ENCODE measurements around the gene MEIS3.
"Not testable (repeated sequence)": the region's sequence is repeated elsewhere in the genome, so short reads cannot be mapped to it uniquely, and the experiment has no call there.

MEIS3 gene

GRCh38 chr19:47389150-47389556 lies 30.2 kb downstream of the MEIS3 start:
- no peak for TF ChIP-seq CTCF (conservative IDR thresholded peaks at IDR 0.05; ENCODE audit: control insufficient read depth, insufficient read depth, low read depth, low read length)
- no peak for DNase-seq (ENCODE audit: low read depth)
- H3K4me3 ChIP-seq (ENCODE audit: control insufficient read depth, low read depth, low read length), result no peak overlapping the region

DNA sequence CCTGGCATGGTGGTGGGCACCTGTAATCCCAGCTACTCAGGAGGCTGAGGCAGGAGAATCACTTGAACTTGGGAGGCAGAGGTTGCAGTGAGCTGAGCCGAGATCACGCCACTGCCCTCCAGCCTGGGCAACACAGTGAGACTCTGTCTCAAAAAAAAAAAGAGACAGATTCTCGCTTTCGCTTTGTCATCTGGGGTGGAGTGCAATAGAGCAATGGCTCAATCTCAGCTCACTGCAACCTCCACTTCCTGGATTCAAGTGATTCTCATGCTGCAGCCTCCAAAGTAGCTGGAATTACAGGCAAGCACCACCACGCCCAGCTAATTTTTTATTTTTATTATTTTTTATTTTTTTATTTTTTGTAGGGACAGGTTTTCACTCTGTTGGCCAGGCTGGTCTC lies 30.6 kb downstream of the MEIS3 start:
- DNase-seq (ENCODE audit: low read depth); H3K4me3 ChIP-seq (ENCODE audit: control insufficient read depth, low read depth, low read length): not testable (repeated sequence)

GRCh38 chr19:47387623-47388022 lies 31.7 kb downstream of the MEIS3 start:
- DNase-seq (ENCODE audit: low read depth); H3K4me3 ChIP-seq (ENCODE audit: control insufficient read depth, low read depth, low read length): not testable (repeated sequence)

- DNase-seq (ENCODE audit: low read depth); H3K4me3 ChIP-seq (ENCODE audit: control insufficient read depth, low read depth, low read length): not testable (repeated sequence)
Observed at GRCh38 chr19:47386582-47386981, 32.7 kb downstream of the MEIS3 start.

DNA sequence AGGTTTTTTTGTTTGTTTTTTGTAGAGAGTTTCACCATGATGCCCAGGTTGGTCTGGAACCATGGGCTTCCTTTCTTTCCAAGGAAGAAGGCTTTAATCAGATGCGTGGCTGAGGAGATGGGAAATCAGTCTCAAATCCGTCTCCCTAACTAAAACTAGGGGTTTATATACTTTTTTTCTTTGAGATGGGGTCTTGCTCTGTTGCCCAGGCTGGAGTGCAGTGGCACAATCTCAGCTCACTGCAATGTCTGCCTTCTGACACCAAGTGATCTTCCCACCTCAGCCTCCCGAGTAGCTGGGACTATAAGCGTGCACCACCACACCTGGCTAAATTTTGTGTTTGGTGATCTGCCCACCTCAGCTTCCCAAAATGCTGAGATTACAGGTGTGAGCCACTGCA lies 34.8 kb downstream of the MEIS3 start:
- H3K4me3 ChIP-seq (ENCODE audit: control insufficient read depth, low read depth, low read length); DNase-seq (ENCODE audit: low read depth): not testable (repeated sequence)

DNA sequence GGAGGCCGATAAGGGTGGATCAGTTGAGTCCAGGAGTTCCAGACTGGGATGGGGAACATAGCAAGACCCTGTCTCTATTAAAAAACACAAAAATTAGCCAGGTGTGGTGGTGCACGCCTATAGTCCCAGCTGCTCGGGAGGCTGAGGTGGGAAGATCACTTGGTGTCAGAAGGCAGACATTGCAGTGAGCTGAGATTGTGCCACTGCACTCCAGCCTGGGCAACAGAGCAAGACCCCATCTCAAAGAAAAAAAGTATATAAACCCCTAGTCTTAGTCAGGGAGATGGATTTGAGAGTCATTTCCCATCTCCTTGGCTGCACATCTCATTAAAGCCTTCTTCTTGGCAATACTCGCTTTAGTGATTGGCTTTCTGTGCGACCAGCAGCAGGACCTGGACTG lies 35.4 kb downstream of the MEIS3 start:
- H3K4me3 ChIP-seq (ENCODE audit: control insufficient read depth, low read depth, low read length); DNase-seq (ENCODE audit: low read depth): not testable (repeated sequence)

DNA sequence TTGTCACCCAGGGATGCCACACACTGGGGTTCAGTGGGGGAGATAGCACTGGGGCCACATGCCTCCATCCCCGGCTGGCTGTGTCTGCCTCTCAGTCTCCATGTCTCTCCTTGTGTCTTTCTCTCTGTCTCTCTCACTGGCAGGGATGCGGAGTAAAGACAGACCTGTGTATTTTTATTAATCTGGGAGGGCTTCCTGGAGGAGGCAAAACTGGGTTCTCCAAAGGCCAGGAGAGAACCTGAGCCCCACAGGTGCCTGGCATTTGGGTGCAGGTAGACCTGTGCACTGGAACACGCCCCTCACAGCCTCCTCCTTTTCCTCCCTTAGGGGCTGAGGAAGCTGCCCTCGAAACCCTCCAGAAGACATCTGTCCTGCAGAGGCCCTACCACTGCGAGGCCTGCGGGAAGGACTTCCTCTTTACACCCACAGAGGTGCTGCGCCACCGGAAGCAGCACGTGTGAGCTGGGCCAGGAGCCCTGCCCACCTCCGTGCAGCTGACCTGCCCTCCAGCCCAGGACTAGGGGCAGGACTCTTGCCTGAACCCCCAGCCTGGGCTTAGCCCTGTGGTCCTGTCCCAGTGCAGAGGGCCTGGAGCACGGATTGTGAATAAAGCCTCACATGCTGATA lies 37.6 kb downstream of the MEIS3 start:
- no peak overlapping the region for H3K4me3 ChIP-seq (ENCODE audit: control insufficient read depth, low read depth, low read length)
- TF ChIP-seq CTCF (conservative IDR thresholded peaks at IDR 0.05; ENCODE audit: control insufficient read depth, insufficient read depth, low read depth, low read length), result no peak
- DNase-seq (ENCODE audit: low read depth), result no peak

DNA sequence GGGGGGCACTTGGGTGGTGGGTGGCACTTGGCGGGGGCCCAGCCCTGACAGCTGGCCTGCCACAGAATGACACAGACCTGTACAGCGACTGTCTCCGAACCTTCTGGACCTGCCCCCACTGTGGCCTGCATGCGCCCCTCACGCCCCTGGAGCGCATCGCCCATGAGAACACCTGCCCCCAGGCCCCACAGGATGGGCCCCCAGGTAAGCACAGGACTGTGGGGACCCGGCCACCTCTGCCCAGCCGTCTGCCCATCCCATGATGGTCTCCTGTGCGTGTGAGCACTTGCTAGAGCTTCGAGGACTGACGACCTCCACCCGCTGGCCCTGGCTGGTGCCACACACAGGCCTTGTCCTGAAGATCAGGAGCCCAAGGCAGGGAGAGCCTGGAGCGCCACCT lies 38.2 kb downstream of the MEIS3 start:
- DNase-seq (ENCODE audit: low read depth), result no peak
- no peak overlapping the region for H3K4me3 ChIP-seq (ENCODE audit: control insufficient read depth, low read depth, low read length)
- TF ChIP-seq CTCF (conservative IDR thresholded peaks at IDR 0.05; ENCODE audit: control insufficient read depth, insufficient read depth, low read depth, low read length), result no peak

GRCh38 chr19:47380559-47380958 lies 38.8 kb downstream of the MEIS3 start:
- DNase-seq (ENCODE audit: low read depth), result no peak
- no peak overlapping the region for H3K4me3 ChIP-seq (ENCODE audit: control insufficient read depth, low read depth, low read length)
- no peak for TF ChIP-seq CTCF (conservative IDR thresholded peaks at IDR 0.05; ENCODE audit: control insufficient read depth, insufficient read depth, low read depth, low read length)
